GM23248 (cell line): ENCODE results near the gene A1BG.

Experiments
- EZH2 ChIP-seq: fragments of 200-600 bp; sonication (generic); IDR thresholded peaks from 2 replicates; pipeline ENCODE4 v1.6.1; 2018; ENCODE audit warnings: antibody characterized with exemption, mild to moderate bottlenecking; ENCODE audit not compliant: insufficient read depth, poor library complexity, severe bottlenecking
- EZH2phosphoT487 ChIP-seq: fragments of 200-600 bp; sonication (generic); IDR thresholded peaks from 2 replicates; pipeline ENCODE4 v1.6.1; 2018; ENCODE audit warnings: antibody characterized with exemption, moderate library complexity, mild to moderate bottlenecking, low read depth; ENCODE audit not compliant: insufficient read depth

GRCh38 chr19:58338336-58338735 lies 15.0 kb downstream of the A1BG start:
- TF ChIP-seq EZH2 (no peak), EZH2phosphoT487 (no peak)
